Neural cell (in vitro differentiated cells): ENCODE results near the gene ANKS1B.

Experiments used
- CTCF ChIP-seq: fragments of 450-650 bp; IDR thresholded peaks from 2 replicates; pipeline ENCODE4 v1.5.1; 2014; ENCODE audit warnings: antibody characterized with exemption, mild to moderate bottlenecking, moderate library complexity; ENCODE audit not compliant: poor library complexity, severe bottlenecking
- EP300 ChIP-seq: fragments of 450-650 bp; conservative IDR thresholded peaks from 2 replicates; pipeline ENCODE4 v1.6.1; 2014; ENCODE audit warnings: antibody characterized with exemption, mild to moderate bottlenecking, moderate library complexity; ENCODE audit not compliant: poor library complexity, severe bottlenecking
- EZH2 ChIP-seq: fragments of 200-600, 300-800 bp; shearing (Covaris generic), sonication (generic); IDR thresholded peaks from 2 replicates; pipeline ENCODE4 v1.6.1; 2014; ENCODE audit warnings: antibody characterized with exemption, low read length, borderline replicate concordance, mild to moderate bottlenecking; ENCODE audit not compliant: insufficient read depth, poor library complexity, severe bottlenecking
- POLR2AphosphoS5 ChIP-seq: IDR thresholded peaks from 2 replicates; pipeline ENCODE4 v1.6.1; 2012
- RAD21 ChIP-seq: fragments of 450-650 bp; conservative IDR thresholded peaks from 2 replicates; pipeline ENCODE4 v1.6.1; 2014; ENCODE audit warnings: antibody characterized with exemption, mild to moderate bottlenecking, moderate library complexity
- TAF1 ChIP-seq: IDR thresholded peaks from 2 replicates; pipeline ENCODE4 v1.6.1; 2012; ENCODE audit warnings: low read depth
- TF ChIP-seq, protein P1 (sequence below): IDR thresholded peaks from 2 replicates; pipeline ENCODE4 v1.6.1; 2012; ENCODE audit warnings: borderline replicate concordance

GRCh38 chr12:99135376-99135775 lies 849.4 kb downstream of the ANKS1B start:
- TF ChIP-seq CTCF (no peak), POLR2AphosphoS5 (no peak), RAD21 (no peak), EP300 (no peak), TAF1 (no peak), EZH2 (no peak)
- TF ChIP-seq, protein P1, sequence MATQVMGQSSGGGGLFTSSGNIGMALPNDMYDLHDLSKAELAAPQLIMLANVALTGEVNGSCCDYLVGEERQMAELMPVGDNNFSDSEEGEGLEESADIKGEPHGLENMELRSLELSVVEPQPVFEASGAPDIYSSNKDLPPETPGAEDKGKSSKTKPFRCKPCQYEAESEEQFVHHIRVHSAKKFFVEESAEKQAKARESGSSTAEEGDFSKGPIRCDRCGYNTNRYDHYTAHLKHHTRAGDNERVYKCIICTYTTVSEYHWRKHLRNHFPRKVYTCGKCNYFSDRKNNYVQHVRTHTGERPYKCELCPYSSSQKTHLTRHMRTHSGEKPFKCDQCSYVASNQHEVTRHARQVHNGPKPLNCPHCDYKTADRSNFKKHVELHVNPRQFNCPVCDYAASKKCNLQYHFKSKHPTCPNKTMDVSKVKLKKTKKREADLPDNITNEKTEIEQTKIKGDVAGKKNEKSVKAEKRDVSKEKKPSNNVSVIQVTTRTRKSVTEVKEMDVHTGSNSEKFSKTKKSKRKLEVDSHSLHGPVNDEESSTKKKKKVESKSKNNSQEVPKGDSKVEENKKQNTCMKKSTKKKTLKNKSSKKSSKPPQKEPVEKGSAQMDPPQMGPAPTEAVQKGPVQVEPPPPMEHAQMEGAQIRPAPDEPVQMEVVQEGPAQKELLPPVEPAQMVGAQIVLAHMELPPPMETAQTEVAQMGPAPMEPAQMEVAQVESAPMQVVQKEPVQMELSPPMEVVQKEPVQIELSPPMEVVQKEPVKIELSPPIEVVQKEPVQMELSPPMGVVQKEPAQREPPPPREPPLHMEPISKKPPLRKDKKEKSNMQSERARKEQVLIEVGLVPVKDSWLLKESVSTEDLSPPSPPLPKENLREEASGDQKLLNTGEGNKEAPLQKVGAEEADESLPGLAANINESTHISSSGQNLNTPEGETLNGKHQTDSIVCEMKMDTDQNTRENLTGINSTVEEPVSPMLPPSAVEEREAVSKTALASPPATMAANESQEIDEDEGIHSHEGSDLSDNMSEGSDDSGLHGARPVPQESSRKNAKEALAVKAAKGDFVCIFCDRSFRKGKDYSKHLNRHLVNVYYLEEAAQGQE: no peak
